IMR-90 (cell line): ENCODE results near the gene PSMB3. TPM values are rescaled to one million over a fixed set of nuclear protein-coding genes. Genes with fewer than 3 reads are reported as not detected.

Source experiments
- ATAC-seq: fragments of 200-7000 bp; cut with Tn5 transposase; 2 replicates; pipeline ENCODE4 v1.9.1; 2020; ENCODE audit warnings: low read depth, mild to moderate bottlenecking, moderate library complexity
- BruUV-seq: library from RNA; stranded (reverse); fragments of 400-500 nt; replicated peaks from 2 replicates; lab custom pipeline; 2021; lab: Mats Ljungman, UMichigan
- CTCF ChIA-PET: fragments of 300-600 bp; formaldehyde crosslinking; extraction: SDS; loops from one replicate; lab custom pipeline; 2021; ENCODE audit warnings: antibody characterized with exemption; lab: Yijun Ruan, JAX
- POLR2A ChIA-PET: fragments of 300-600 bp; sonication (Branson Sonifier 250); formaldehyde crosslinking; loops from one replicate; lab custom pipeline; 2022; ENCODE audit warnings: antibody characterized with exemption; ENCODE audit not compliant: unreplicated experiment; lab: Charles Lee
- DNase-seq: peaks from one replicate; pipeline ENCODE4 v3.0.0; 2013
- H2AFZ ChIP-seq: replicated peaks from 2 replicates; pipeline ENCODE3; 2013; ENCODE audit warnings: low read length, mild to moderate bottlenecking; ENCODE audit not compliant: poor library complexity
- H2AK5ac ChIP-seq: 2 replicates; pipeline ENCODE4 v1.6.1; 2013; ENCODE audit warnings: low read depth, low read length, inconsistent platforms
- H2AK9ac ChIP-seq: replicated peaks from 2 replicates; pipeline ENCODE3; 2013; ENCODE audit warnings: mild to moderate bottlenecking, low read depth, low read length, moderate library complexity; ENCODE audit not compliant: poor library complexity
- H2BK120ac ChIP-seq: 2 replicates; pipeline ENCODE4 v1.6.1; 2013; ENCODE audit warnings: low read depth, low read length, inconsistent platforms
- H2BK15ac ChIP-seq: 3 replicates; pipeline ENCODE4 v1.6.1; 2013; ENCODE audit warnings: low read depth, low read length, inconsistent platforms
- H2BK20ac ChIP-seq: 2 replicates; pipeline ENCODE4 v1.6.1; 2013; ENCODE audit warnings: low read depth, mild to moderate bottlenecking, inconsistent platforms, low read length, moderate library complexity
- H2BK5ac ChIP-seq: 2 replicates; pipeline ENCODE4 v1.6.1; 2013; ENCODE audit warnings: mild to moderate bottlenecking, low read depth, low read length, inconsistent platforms; ENCODE audit not compliant: poor library complexity, severe bottlenecking
- H3K14ac ChIP-seq: replicated peaks from 2 replicates; pipeline ENCODE4 v1.6.1; 2013; ENCODE audit warnings: low read depth, low read length, inconsistent platforms
- H3K18ac ChIP-seq: 2 replicates; pipeline ENCODE4 v1.6.1; 2013; ENCODE audit warnings: low read depth, low read length, control low read depth
- H3K23ac ChIP-seq: 2 replicates; pipeline ENCODE4 v1.6.1; 2013; ENCODE audit warnings: low read depth, low read length, inconsistent platforms
- H3K27ac ChIP-seq: 2 replicates; pipeline ENCODE4 v1.5.1; 2013; ENCODE audit warnings: mild to moderate bottlenecking, control low read depth, low read length; ENCODE audit not compliant: insufficient read depth
- H3K27me3 ChIP-seq: 2 replicates; pipeline ENCODE4 v1.6.1; 2013; ENCODE audit warnings: low read length; ENCODE audit not compliant: control insufficient read depth, insufficient read depth
- H3K36me3 ChIP-seq: 2 replicates; pipeline ENCODE4 v1.6.1; 2013; ENCODE audit warnings: low read length, mixed read lengths; ENCODE audit not compliant: control insufficient read depth, insufficient read depth
- H3K4ac ChIP-seq: 2 replicates; pipeline ENCODE4 v1.6.1; 2013; ENCODE audit warnings: low read depth, low read length, inconsistent platforms
- H3K4me1 ChIP-seq: 2 replicates; pipeline ENCODE4 v1.6.1; 2013; ENCODE audit warnings: low read length, mixed read lengths; ENCODE audit not compliant: control insufficient read depth, insufficient read depth
- H3K4me2 ChIP-seq: 2 replicates; pipeline ENCODE4 v1.6.1; 2013; ENCODE audit warnings: low read depth, mild to moderate bottlenecking, control low read depth, low read length, moderate library complexity
- H3K4me3 ChIP-seq: 2 replicates; pipeline ENCODE4 v1.5.1; 2013; ENCODE audit warnings: low read depth, mild to moderate bottlenecking, control low read depth, low read length, moderate library complexity; ENCODE audit not compliant: insufficient read depth
- H3K56ac ChIP-seq: 2 replicates; pipeline ENCODE4 v1.6.1; 2013; ENCODE audit warnings: low read length, inconsistent platforms; ENCODE audit not compliant: insufficient read depth; ENCODE audit errors: extremely low read depth
- H3K79me1 ChIP-seq, 2 experiments: 2 replicates each; pipeline ENCODE4 v1.6.1; 2013; ENCODE audit warnings: low read length in 2 of 2, inconsistent platforms in 1 of 2, low read depth in 1 of 2
- H3K9ac ChIP-seq: 2 replicates; pipeline ENCODE4 v1.6.1; 2013; ENCODE audit warnings: low read depth, low read length, control low read depth
- H3K9me1 ChIP-seq: 2 replicates; pipeline ENCODE4 v1.6.1; 2013; ENCODE audit warnings: low read length, inconsistent platforms; ENCODE audit not compliant: insufficient read depth
- H3K9me3 ChIP-seq: 2 replicates; pipeline ENCODE4 v1.6.1; 2013; ENCODE audit warnings: low read length; ENCODE audit not compliant: control insufficient read depth, insufficient read depth
- H4K20me1 ChIP-seq: 2 replicates; pipeline ENCODE4 v1.6.1; 2013; ENCODE audit warnings: low read length, inconsistent platforms; ENCODE audit not compliant: insufficient read depth
- H4K5ac ChIP-seq: 2 replicates; pipeline ENCODE4 v1.6.1; 2013; ENCODE audit warnings: mild to moderate bottlenecking, low read depth, low read length, control low read depth
- H4K8ac ChIP-seq, 2 experiments: 2 replicates each; pipeline ENCODE4 v1.6.1; 2013; ENCODE audit warnings: low read depth in 2 of 2, low read length in 2 of 2, control low read depth in 1 of 2, inconsistent platforms in 1 of 2
- H4K91ac ChIP-seq: 2 replicates; pipeline ENCODE4 v1.6.1; 2013; ENCODE audit warnings: low read depth, low read length, inconsistent platforms; ENCODE audit not compliant: insufficient read depth
- CEBPB ChIP-seq: IDR thresholded peaks from 2 replicates; pipeline ENCODE4 v1.6.1; 2012; ENCODE audit warnings: low read depth, low read length, improper control_type of control experiment
- CTCF ChIP-seq: conservative IDR thresholded peaks from 2 replicates; pipeline ENCODE4 v1.5.1; 2012; ENCODE audit warnings: mild to moderate bottlenecking, low read depth, low read length, improper control_type of control experiment
- ELK1 ChIP-seq: fragments of 150-350 bp; IDR thresholded peaks from 2 replicates; pipeline ENCODE4 v1.6.1; 2016; ENCODE audit warnings: low read depth, mild to moderate bottlenecking, low read length, moderate library complexity, borderline replicate concordance
- MAFK ChIP-seq: IDR thresholded peaks from 2 replicates; pipeline ENCODE4 v1.6.1; 2012; ENCODE audit warnings: low read depth, low read length, improper control_type of control experiment
- NFE2L2 ChIP-seq: fragments of 150-350 bp; IDR thresholded peaks from 2 replicates; pipeline ENCODE4 v1.6.1; 2016; ENCODE audit warnings: low read depth, mild to moderate bottlenecking, low read length
- POLR2A ChIP-seq: IDR thresholded peaks from 2 replicates; pipeline ENCODE4 v1.6.1; 2012; ENCODE audit warnings: mild to moderate bottlenecking, low read depth, low read length
- RFX5 ChIP-seq: IDR thresholded peaks from 2 replicates; pipeline ENCODE4 v1.8.0; 2012; ENCODE audit warnings: low read depth, mild to moderate bottlenecking, low read length, moderate library complexity
- WGBS, 2 experiments: methylation state at CpG; one replicate each; pipeline versions ENCODE4 v1.1.5 to v1.1.7; 2013; ENCODE audit warnings: missing lambda C conversion rate in 2 of 2; ENCODE audit not compliant: insufficient read length in 1 of 2; ENCODE audit errors: extremely low coverage in 2 of 2; 5-methylcytosine and 5-hydroxymethylcytosine counted together
- dilution Hi-C: fragments of 300-500 bp; cut with HindIII; formaldehyde crosslinking; loops from one replicate; pipeline ENCODE4 v1.14.3; 2018; ENCODE audit warnings: low sequenced_read_pairs; ENCODE audit not compliant: unreplicated experiment
- in situ Hi-C: fragments of 300-500 bp; cut with MboI; formaldehyde crosslinking; loops from 3 replicates; pipeline ENCODE4 v1.14.3; 2019; ENCODE audit warnings: low sequenced_read_pairs, inconsistent platforms, mixed read lengths
- intact Hi-C: fragments of 100-400 bp; cut with micrococcal nuclease; formaldehyde crosslinking; loops from 2 replicates; pipeline ENCODE4 v1.10.0; 2022
- polyA plus RNA-seq, 3 experiments: library from polyadenylated mRNA; depleted of rRNA; stranded (reverse); fragments of >200 nt; gene quantifications; 2 replicates each; pipeline ENCODE4 v1.2.3, GENCODE V29; 2012; ENCODE audit warnings: low replicate concordance in 1 of 3
- total RNA-seq: library from RNA; depleted of rRNA; stranded (reverse); fragments of >200 nt; gene quantifications from 2 replicates; pipeline ENCODE4 v1.2.3, GENCODE V29; 2012

Gene PSMB3
- total and polyA plus RNA-seq, 2 of the 4 experiments (the other 2 are of a cell fraction): 480 to 828 TPM

- ATAC-seq (no peak), DNase-seq (peak; percentile 18)
- peaks cover 21% of the 10 kb centered on the region for H3K36me3 ChIP-seq
- peak overlapping the region; percentile 69 for H3K9ac ChIP-seq
- peak overlapping the region; percentile 92 for H3K23ac ChIP-seq
- H3K27ac ChIP-seq: peak overlapping the region; percentile 30; the same call in 1 of the 2 replicates
- in situ Hi-C loops (no loop called here), intact Hi-C loops (loop anchor here (5.0 kb wide), 1 partner anchor 444 kb away; no protein-coding TSS in a partner anchor), dilution Hi-C loops (no loop called here)
- peak overlapping the region; percentile 28 for H2BK5ac ChIP-seq
- H3K4me1 ChIP-seq: peaks cover 13% of the 10 kb centered on the region
- H2AFZ ChIP-seq: no peak overlapping the region
- H4K8ac ChIP-seq: no peak overlapping the region
- H2BK120ac ChIP-seq: no peak overlapping the region
- TF ChIP-seq POLR2A: no peak
- TF ChIP-seq NFE2L2: no peak
- TF ChIP-seq MAFK: no peak
- no peak for TF ChIP-seq ELK1
- no peak for TF ChIP-seq RFX5
- TF ChIP-seq CEBPB: no peak
- TF ChIP-seq CTCF: no peak
- peaks cover 36% of the 10 kb centered on the region for H4K20me1 ChIP-seq
- peaks cover 11 to 53% of the 10 kb centered on the region in 2 experiments; a peak in 3 of 4 replicates for H3K79me1 ChIP-seq
- peak overlapping the region; percentile 59 for H3K14ac ChIP-seq
- no peak overlapping the region for H3K18ac ChIP-seq
- peaks cover 23% of the 10 kb centered on the region for H3K9me1 ChIP-seq
- ChIA-PET CTCF (no interaction called here), POLR2A (no interaction called here)
- peak overlapping the region; percentile 57 for H2AK5ac ChIP-seq
- no peaks in the 10 kb centered on the region for H3K27me3 ChIP-seq
- no peaks in the 10 kb centered on the region for H3K9me3 ChIP-seq
- H3K56ac ChIP-seq: peak overlapping the region; percentile 35; the same call in 1 of the 2 replicates
- peak overlapping the region; percentile 61; the same call in 1 of the 2 replicates for H3K4me3 ChIP-seq
- no TSS peak for BruUV-seq
- H2BK20ac ChIP-seq: no peak overlapping the region
- no peak overlapping the region for H4K91ac ChIP-seq
- H2BK15ac ChIP-seq: no peak overlapping the region
- WGBS, 2 experiments: 90% methylated on average over 5 of the region's 6 CpGs; no CpG with 5 or more reads in 1 of the 2 experiments
- H3K4ac ChIP-seq: peak overlapping the region; percentile 81; the same call in 1 of the 2 replicates
- H2AK9ac ChIP-seq: peak overlapping the region; percentile 65
- H3K4me2 ChIP-seq: peak overlapping the region; percentile 98
- no peak overlapping the region for H4K5ac ChIP-seq
Observed at GRCh38 chr17:38797828-38798227, 45.3 kb downstream of the PSMB3 start.
